ENCODE data around the gene DMAP1. TPM values are rescaled to one million over a fixed set of nuclear protein-coding genes. Genes with fewer than 3 reads are reported as not detected.

Gene DMAP1
- polyA plus RNA-seq, 1 donor = 42.1 TPM

DNA sequence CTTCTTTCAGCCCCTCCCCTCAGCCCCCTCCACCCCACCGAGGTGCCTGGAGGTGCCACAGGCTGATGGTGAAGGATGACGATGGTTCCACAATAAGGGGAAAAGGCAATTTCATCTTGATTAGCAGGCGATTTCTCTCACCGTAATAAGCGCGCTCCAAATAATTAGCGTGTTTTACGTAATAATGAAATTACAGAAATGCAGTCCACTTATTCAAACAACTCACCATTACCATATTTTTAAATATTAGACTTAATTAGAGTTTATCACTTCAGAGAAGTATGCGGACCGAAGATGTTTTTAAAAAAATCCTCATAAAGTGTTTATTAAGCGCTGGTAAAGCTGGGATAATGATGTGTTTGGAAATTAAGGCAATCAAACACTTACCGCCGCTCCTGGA, 14.9 kb downstream of the DMAP1 start:
- no peak for DNase-seq (ENCODE audit: low read depth)

DNA sequence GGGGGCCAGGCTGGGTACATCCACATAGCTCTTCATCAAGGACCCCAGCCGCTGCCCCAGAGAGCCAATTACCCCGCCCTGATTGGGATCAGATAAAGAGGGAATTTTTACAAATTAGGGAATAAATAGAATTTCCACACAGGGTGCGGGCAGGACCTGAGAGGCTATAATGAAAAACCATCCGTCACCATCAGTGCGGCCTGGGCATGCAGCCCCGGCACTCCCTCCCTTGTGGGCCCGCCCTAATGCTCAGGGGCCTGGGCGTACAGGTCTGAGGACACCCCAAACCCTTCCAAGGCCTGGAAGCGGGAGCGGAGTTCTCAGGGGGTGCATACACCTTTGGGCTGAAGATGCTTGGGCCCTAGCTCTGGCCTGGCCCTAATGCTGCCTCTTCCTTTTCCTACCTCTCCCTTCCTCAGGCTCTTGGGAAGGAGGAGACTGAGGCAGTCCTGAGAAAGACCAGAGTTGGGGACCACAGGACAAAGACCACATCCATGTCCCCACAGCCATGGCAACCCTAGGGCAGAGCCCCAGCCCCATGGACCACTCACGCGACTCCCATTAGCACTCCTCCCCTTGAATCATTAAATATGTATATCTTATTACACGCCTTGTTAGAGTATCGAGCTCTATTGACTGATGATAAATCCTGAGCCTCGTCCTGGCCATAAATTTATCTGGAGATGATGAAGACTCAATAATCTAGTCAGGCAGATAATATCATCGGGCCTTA, 16.3 kb downstream of the DMAP1 start:
- DNase-seq (ENCODE audit: low read depth) = no peak

DNA sequence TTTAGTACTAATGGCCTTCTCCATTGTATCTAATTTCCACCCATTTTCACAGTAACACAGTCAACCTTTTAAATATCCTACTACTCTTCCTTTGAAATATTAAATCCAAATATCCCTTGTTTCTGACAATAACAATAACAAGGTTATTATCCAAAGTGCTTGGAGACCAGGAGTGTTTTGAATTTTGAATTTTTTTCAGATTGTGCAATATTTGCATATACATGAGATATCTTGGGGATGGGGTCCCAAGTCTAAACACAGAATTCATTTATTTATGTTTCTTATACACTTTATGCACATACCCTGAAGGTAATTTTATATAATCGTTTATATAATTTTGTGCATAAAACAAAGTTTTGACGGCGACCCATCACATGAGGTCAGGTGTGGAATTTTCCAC, 17.5 kb downstream of the DMAP1 start:
- no peak for DNase-seq (ENCODE audit: low read depth)

DNA sequence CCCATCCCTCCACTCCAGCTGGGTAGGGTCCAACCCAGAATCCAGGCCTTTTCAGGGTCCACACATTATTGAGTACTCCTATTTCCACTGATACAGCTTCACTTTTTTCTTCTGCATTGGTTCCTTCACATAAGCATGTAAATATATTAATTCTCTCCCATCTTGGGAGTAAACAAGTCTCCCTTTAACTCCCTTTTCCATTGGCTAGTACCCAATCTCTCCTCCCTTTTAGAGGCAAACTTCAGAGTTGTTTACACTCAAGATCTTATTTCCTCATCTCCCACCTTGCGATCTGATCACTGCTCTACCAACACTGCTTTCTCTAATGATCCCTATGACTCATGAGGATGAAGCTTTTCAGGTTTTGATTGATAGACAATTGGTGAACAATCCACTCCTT, 20.3 kb downstream of the DMAP1 start:
- DNase-seq (ENCODE audit: low read depth) = no peak

DNA sequence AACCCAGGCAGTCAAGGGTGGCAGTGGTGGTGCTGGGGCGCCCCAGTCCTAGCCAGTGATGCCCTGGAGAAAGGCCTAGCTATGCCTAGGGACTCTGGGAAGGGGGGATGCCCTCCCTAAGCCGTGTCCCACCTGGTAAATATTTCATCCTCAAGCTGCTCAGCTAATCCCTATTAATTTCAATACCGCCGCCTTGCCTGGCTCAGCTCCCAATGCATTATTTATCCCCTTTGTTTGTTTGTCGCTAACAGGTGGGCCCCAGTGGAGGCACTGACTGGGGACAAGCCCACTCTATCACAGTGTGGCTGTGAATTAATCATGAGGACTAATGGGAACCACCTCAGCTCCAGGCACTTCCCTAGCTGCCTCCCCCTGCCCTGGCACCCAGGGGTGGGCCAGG, 22.5 kb downstream of the DMAP1 start:
- DNase-seq (ENCODE audit: low read depth) = no peak

DNA sequence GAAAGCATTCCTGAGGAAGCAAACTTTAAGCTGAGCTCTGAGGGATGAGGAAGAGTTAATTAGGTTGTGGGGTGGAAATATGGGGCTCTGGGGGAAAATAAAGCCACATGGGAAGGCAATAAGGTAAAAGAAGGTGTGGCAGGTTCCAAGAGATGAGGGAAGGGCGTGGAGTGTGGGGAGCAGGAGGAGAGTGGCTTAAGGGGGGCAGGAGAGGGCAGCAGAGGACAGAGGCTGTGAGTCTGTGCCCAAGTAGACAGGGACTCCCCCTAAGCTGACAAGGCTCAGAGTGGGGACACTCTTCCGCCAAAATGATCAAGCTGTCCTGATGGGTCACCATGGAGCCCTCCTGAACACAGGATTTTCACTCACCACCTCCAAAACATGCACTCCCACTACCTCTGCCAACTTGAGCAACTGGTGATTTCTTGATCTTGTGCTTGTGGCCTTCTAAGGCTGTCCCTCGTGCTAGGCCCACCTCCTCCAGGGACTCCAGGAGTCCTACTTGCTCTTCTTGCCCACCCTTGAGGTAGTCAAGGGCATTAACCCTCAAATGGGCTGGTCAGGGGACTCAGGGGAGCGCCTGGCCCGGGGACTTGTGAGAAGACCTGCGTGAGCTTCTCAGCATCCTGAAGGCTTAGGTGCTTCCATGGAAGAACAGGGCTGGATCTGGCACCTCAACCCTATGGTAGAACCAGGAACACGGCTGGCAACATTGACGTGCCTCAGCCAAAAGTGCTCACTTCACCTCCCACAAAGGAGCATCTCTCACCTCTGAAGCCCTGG, 23.4 kb downstream of the DMAP1 start:
- DNase-seq (ENCODE audit: low read depth) = no peak

DNA sequence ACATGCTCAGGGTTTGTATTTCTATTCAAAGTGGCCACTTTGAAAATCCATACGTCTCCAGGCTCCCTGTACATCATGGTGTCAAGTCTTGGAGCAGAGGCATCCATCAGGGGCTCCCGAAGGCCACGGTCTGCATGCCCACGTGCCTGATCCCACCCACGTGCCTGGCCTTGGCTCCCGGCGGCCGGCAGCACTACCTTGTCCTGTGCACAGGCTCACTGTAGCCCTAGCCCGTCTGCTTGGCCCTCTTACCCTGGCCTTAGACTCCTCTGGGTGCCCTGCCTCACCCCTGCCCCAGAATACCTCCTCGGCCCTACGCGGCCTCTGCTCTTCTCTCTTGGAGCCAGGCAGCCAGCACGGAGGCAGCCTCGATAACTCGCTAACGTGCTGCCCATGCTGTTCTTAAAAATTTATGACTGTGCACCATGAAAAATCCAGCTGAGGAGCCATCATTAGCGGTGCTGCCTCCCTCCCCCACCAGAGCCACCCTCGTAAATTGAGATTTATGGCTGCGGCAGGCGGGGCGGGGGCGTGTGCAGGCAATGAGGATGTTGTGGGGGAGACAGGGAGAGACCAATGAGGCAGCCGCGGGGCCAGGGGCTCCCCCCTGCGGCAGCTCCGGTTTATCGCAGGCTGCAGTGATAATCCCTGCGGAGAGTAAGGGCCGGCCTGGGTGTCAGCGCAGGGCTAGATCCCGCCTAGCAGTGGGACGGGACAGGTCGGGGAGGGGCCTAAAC, 24.6 kb downstream of the DMAP1 start:
- no peak for DNase-seq (ENCODE audit: low read depth)

GRCh38 chr1:44238660-44239059, 25.4 kb downstream of the DMAP1 start:
- no peak for DNase-seq (ENCODE audit: low read depth)

DNA sequence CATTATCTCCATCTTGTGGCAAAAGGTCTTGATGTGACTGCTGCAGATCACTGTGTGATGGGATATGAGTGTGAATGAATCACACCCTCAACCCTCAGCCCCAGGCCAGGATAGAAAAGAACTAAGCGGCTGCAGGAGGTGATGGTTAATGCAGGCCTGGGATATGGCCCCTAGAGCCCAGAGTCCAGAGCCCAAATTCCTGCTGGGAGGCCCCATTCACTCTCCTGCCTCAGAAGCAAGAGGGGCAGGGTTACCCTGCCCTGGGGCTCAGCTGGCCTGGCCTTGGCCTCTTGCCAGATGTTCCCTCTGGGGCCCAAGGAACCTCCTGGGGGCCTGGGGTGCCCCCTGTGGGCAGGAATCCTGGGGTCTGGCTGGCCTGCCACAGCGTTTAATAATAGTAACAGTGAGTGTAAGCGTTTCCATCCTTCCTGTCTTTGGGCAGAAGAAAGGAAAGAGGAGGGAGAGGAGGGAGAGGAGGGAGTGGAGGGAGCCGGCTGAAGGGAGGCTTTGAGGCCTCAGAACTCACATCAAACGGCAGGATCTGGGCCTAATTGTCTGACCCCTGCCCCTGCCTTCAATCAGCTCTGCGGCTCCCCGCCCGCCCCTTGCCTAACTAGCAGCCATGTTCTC, 26.2 kb downstream of the DMAP1 start:
- no peak for DNase-seq (ENCODE audit: low read depth)

GRCh38 chr1:44239961-44240371, 26.7 kb downstream of the DMAP1 start:
- DNase-seq (ENCODE audit: low read depth) = no peak

DNA sequence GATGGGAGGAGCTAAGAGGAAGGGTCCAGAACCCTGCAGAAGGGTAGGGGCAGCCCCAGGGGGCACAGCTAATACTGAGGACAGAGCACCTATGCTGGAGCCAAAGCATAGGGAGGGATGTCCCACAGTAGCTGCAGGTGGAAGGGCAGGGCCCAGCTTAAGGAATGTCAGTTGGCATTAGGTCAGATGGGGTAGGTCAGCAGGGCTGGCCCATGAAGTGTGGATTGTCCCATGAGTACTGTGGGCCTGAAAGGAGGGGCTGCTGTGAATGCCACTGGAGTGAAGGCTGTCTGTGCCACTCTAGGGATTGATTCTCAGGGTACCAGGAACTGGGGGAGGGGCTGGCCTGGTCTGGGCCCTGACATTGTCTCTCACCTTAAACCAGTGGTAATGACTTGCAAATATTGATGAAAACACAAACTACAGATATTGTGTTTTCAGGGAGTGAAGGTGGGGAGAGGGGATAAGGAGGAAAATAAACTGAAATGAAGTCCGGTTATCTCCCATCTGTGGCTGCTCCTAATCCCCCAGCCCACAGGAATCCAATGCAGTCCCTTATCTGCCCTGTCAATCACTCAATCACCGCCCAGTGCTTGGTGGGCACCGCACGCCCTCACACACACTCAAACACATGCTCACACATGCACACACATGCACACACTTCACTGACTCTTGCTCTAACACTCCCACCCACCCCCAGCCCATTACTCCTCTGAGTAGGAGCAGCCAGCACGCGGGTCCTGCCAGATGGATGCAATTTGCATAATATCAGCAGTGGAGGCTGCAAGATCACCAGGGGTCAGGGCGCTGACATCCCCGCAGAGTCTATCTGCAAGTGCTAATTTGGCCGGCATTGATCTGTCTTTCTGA, 27.8 kb downstream of the DMAP1 start:
- no peak for DNase-seq (ENCODE audit: low read depth)

DNA sequence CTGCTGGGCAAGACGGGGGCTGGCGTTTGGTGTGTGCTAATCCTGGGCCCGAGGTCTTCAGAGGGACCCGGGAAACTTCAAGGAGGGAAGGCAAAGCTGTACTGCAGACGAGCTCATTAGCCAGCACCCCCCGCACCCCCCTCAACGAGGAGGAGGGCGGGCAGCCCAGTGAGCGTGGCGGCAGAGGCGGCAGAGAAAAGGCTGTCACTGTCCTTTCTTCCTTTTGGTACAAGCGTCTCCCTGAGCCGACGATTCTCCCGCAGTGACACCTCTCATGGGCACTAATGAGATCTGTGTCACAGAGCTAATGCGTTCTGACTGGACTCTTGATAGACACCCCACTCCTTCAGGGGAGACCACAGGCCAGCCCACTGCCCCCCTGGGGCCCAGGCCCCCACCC, 29.5 kb downstream of the DMAP1 start:
- no peak for DNase-seq (ENCODE audit: low read depth)

DNA sequence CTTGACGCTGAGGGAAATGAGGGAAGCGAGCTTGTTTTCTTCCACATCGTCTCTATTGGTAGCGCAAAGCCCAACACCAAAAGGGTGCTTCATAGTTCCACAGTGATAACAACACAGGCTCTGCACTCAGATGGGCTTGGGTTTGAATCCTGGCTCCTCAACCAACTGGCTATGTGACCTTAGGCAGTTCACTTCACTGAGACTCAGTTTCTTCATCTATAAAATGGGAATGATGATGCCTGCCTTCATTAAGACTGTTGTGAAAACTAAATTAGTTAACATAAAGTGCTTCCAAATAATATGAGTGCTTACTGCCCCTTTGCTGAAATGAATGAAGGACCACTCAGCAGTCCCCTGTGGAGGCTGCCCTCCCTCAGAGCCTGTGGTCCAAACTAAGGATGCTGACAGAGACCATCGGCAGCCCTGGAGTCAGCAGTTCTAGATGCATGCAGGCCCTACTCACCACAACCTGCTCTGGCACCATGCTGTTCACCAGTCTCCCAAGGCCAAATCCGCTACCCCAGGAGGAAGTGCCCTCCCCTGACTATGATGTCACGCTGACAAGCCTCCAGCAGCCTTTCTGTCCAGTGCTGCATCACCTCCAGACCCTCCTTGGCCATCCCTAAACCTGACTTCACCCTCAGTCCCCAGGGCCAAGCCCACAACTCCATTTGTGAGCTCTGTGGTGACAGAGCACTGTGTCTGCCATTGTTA, 30.7 kb downstream of the DMAP1 start:
- DNase-seq (ENCODE audit: low read depth) = no peak

DNA sequence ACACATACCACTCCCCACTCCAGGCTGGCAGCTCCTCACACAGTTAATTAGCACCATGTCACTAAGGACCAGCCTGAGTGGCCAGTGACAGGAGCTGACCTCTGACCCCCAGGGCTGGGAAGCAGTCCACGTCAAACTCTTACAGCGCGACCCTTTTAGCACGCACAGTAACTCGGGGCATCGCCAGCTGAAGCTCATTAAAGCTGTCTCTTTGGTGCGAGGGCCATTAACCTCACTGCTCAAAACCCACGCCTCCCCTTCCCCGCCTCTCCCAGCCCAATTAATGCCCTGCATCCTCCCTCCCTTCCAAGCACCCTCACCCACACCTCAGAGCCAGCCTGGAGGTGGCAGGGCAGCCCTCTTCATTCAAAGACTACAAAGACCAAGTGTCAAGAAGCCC, 31.7 kb downstream of the DMAP1 start:
- no peak for DNase-seq (ENCODE audit: low read depth)

DNA sequence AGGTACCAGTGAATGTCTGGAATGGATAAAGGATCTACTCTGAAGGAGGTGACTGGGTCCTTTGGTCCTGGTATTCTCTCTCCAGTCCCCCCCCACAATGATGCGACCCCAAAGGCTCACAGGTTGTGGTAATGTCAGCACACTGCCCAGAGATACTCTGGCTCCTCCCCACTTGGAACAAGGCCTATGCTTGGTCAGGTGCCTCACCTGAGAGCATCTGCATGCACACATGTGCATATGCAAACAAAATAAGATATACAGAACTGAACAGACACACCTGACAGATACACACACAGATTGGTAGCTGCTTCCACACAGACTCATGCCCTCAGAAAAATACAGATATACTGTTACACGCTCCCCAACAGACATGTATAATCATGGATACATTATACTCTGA, 33.5 kb downstream of the DMAP1 start:
- DNase-seq (ENCODE audit: low read depth) = no peak

DNA sequence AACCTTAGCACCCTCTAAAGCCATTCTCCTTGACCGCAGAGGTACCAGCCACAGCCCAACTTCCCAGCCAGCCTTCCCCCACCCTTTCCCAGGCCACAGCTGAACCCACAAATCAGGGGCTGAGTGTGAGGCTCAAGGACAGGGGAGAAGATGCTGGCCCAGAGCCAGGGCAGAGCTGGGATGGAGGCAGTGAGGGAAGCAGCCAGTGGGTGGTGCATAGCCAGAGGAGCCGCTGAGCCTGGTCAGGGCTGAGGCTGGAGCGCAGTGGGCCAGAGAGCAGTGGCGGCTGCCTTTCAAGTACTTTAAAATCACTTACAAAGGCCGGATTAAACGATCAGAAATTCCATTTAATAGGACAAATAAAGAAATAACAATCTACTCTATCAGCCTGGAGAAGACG, 36.3 kb downstream of the DMAP1 start:
- no peak for DNase-seq (ENCODE audit: low read depth)

DNA sequence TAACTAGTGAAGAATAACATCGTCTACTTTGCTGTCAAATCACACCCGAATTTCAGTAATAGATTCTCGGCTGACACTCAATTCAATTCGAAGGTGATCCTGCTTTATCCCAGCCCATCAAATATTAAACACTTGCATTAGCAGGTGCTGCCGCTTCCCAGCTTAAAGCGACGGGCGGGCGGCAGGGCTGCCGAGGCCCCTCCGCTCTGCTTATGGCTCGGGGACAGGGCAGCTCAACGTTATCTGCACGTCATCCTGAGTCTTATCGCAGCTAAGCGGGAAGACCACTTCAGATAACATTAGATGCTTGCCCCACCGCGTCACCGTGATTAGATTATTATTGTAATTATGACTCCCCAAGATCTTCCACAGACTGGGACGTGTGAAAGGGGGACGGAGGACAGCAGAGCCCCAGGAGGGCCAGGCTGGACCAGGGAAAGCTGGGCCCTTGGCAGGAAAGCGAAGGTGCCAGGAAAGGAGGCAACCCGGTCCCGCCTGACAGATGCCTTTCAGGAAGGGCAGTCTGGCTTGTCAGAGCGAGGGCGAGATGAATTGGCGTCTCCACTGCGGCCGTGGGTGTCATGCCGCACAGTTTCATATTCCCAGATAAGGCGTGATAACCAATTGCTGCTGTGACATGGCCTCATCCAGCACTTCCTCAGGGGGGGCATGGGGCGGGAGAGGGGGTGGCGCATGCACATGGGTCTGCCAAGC, 37.0 kb downstream of the DMAP1 start:
- no peak for DNase-seq (ENCODE audit: low read depth)

DNA sequence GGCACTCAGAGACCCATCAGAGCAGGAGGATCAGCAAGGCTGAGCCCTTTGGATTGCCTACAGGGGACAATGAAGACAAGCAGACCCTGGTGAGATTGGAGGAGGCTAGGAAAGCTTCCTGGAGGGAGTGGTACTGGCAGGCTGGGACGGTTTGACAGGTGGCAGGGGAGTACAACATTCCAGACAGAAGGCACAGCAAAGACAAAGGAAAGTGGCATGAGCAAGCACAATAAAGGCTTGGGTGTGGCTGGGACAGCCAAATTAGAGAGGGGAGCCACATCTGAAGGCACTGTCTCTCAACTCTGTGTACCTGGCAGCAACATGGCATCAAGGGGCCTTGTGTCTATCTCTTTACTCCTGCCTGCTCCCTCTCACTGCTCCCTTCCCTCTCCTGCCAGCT, 38.2 kb downstream of the DMAP1 start:
- DNase-seq (ENCODE audit: low read depth) = no peak

GRCh38 chr1:44251989-44252671, 38.9 kb downstream of the DMAP1 start:
- no peak for DNase-seq (ENCODE audit: low read depth)
